ENCODE results near the gene MCAT.

Gene MCAT

GRCh38 chr22:43142880-43143562 lies at the start of gene MCAT:
Gene MCAT, minus strand, starts transcription at chr22:43143398. Its CDS starts 50 bp downstream, at chr22:43143348.
- Histone ChIP-seq H3K9ac (ENCODE audit: low read length) (peak within 1 kb of the TSS; percentile 94), H3K4me3 (ENCODE audit: low read length) (peak within 1 kb of the TSS; percentile 98), H3K27me3 (replicated peaks; ENCODE audit: control insufficient read depth, insufficient read depth, low read length) (no peaks in the 10 kb centered on the region), H3K9me3 (ENCODE audit: control insufficient read depth, low read length) (no peaks in the 10 kb centered on the region), H3K4me1 (ENCODE audit: control insufficient read depth, insufficient read depth, low read length) (peaks cover 5% of the 10 kb centered on the region), H3K36me3 (ENCODE audit: control insufficient read depth, insufficient read depth, low read length, severe bottlenecking) (peaks cover 23% of the 10 kb centered on the region)
- peak; percentile 89 for DNase-seq (ENCODE audit: low read depth)

GRCh38 chr22:43191831-43192230 lies 48.6 kb upstream of the MCAT start:
- DNase-seq (ENCODE audit: low read depth): no peak
- H3K36me3 ChIP-seq (ENCODE audit: control insufficient read depth, insufficient read depth, low read length, severe bottlenecking): no peaks in the 10 kb centered on the region
- H3K4me1 ChIP-seq (ENCODE audit: control insufficient read depth, insufficient read depth, low read length): peaks cover 5% of the 10 kb centered on the region
- H3K9me3 ChIP-seq (ENCODE audit: control insufficient read depth, low read length): no peaks in the 10 kb centered on the region
- no peak overlapping the region for H3K9ac ChIP-seq (ENCODE audit: low read length)
- H3K4me3 ChIP-seq (ENCODE audit: low read length): no peak overlapping the region
- H3K27me3 ChIP-seq (replicated peaks; ENCODE audit: control insufficient read depth, insufficient read depth, low read length): peaks cover 27% of the 10 kb centered on the region

GRCh38 chr22:43188829-43189545 lies 45.8 kb upstream of the MCAT start:
- no peak for DNase-seq (ENCODE audit: low read depth)
- peaks cover 14% of the 10 kb centered on the region for H3K27me3 ChIP-seq (replicated peaks; ENCODE audit: control insufficient read depth, insufficient read depth, low read length)
- H3K4me1 ChIP-seq (ENCODE audit: control insufficient read depth, insufficient read depth, low read length): peaks cover 17% of the 10 kb centered on the region
- H3K9ac ChIP-seq (ENCODE audit: low read length): no peak overlapping the region
- H3K9me3 ChIP-seq (ENCODE audit: control insufficient read depth, low read length): no peaks in the 10 kb centered on the region
- H3K4me3 ChIP-seq (ENCODE audit: low read length): no peak overlapping the region
- H3K36me3 ChIP-seq (ENCODE audit: control insufficient read depth, insufficient read depth, low read length, severe bottlenecking): no peaks in the 10 kb centered on the region

GRCh38 chr22:43187171-43188099 lies 44.2 kb upstream of the MCAT start:
- Histone ChIP-seq H3K4me1 (ENCODE audit: control insufficient read depth, insufficient read depth, low read length) (peaks cover 17% of the 10 kb centered on the region), H3K4me3 (ENCODE audit: low read length) (peak overlapping the region; percentile 80), H3K9me3 (ENCODE audit: control insufficient read depth, low read length) (no peaks in the 10 kb centered on the region), H3K27me3 (replicated peaks; ENCODE audit: control insufficient read depth, insufficient read depth, low read length) (peaks cover 14% of the 10 kb centered on the region), H3K9ac (ENCODE audit: low read length) (peak overlapping the region; percentile 80), H3K36me3 (ENCODE audit: control insufficient read depth, insufficient read depth, low read length, severe bottlenecking) (no peaks in the 10 kb centered on the region)
- DNase-seq (ENCODE audit: low read depth): peak; percentile 96

- Histone ChIP-seq H3K27me3 (replicated peaks; ENCODE audit: control insufficient read depth, insufficient read depth, low read length) (peaks cover 11% of the 10 kb centered on the region), H3K9me3 (ENCODE audit: control insufficient read depth, low read length) (no peaks in the 10 kb centered on the region), H3K36me3 (ENCODE audit: control insufficient read depth, insufficient read depth, low read length, severe bottlenecking) (no peaks in the 10 kb centered on the region), H3K9ac (ENCODE audit: low read length) (peak within 1 kb of the TSS; percentile 87), H3K4me1 (ENCODE audit: control insufficient read depth, insufficient read depth, low read length) (peaks cover 17% of the 10 kb centered on the region), H3K4me3 (ENCODE audit: low read length) (peak within 1 kb of the TSS; percentile 90)
- peak; percentile 83 for DNase-seq (ENCODE audit: low read depth)
These were observed 43.3 kb upstream of the MCAT start, which contains the start of gene TTLL12 for GRCh38 chr22:43186272-43187170. Gene TTLL12, minus strand, starts transcription at chr22:43187134. Its CDS starts 65 bp downstream, at chr22:43187069.

GRCh38 chr22:43185860-43186261 lies 42.7 kb upstream of the MCAT start:
- Histone ChIP-seq H3K36me3 (ENCODE audit: control insufficient read depth, insufficient read depth, low read length, severe bottlenecking) (no peaks in the 10 kb centered on the region), H3K9ac (ENCODE audit: low read length) (peak overlapping the region; percentile 87), H3K4me3 (ENCODE audit: low read length) (peak overlapping the region; percentile 90), H3K27me3 (replicated peaks; ENCODE audit: control insufficient read depth, insufficient read depth, low read length) (peaks cover 7% of the 10 kb centered on the region), H3K9me3 (ENCODE audit: control insufficient read depth, low read length) (no peaks in the 10 kb centered on the region), H3K4me1 (ENCODE audit: control insufficient read depth, insufficient read depth, low read length) (peaks cover 17% of the 10 kb centered on the region)
- peak; percentile 48 for DNase-seq (ENCODE audit: low read depth)

- no peaks in the 10 kb centered on the region for H3K27me3 ChIP-seq (replicated peaks; ENCODE audit: control insufficient read depth, insufficient read depth, low read length)
- DNase-seq (ENCODE audit: low read depth): peak; percentile 39
These were observed 40.5 kb upstream of the MCAT start for GRCh38 chr22:43183496-43184277.

GRCh38 chr22:43182726-43183125 lies 39.5 kb upstream of the MCAT start:
- Histone ChIP-seq H3K27me3 (replicated peaks; ENCODE audit: control insufficient read depth, insufficient read depth, low read length) (no peaks in the 10 kb centered on the region), H3K4me3 (ENCODE audit: low read length) (no peak overlapping the region), H3K9me3 (ENCODE audit: control insufficient read depth, low read length) (no peaks in the 10 kb centered on the region), H3K36me3 (ENCODE audit: control insufficient read depth, insufficient read depth, low read length, severe bottlenecking) (peaks cover 16% of the 10 kb centered on the region), H3K9ac (ENCODE audit: low read length) (no peak overlapping the region), H3K4me1 (ENCODE audit: control insufficient read depth, insufficient read depth, low read length) (peaks cover 12% of the 10 kb centered on the region)
- no peak for DNase-seq (ENCODE audit: low read depth)

More at GRCh38 chr22:43183496-43184277, 40.5 kb upstream of the MCAT start:
- no peak overlapping the region for H3K4me3 ChIP-seq (ENCODE audit: low read length)
- no peaks in the 10 kb centered on the region for H3K9me3 ChIP-seq (ENCODE audit: control insufficient read depth, low read length)
- H3K36me3 ChIP-seq (ENCODE audit: control insufficient read depth, insufficient read depth, low read length, severe bottlenecking): peaks cover 13% of the 10 kb centered on the region
- peaks cover 17% of the 10 kb centered on the region for H3K4me1 ChIP-seq (ENCODE audit: control insufficient read depth, insufficient read depth, low read length)
- H3K9ac ChIP-seq (ENCODE audit: low read length): no peak overlapping the region

- Histone ChIP-seq H3K4me1 (ENCODE audit: control insufficient read depth, insufficient read depth, low read length) (peaks cover 12% of the 10 kb centered on the region), H3K27me3 (replicated peaks; ENCODE audit: control insufficient read depth, insufficient read depth, low read length) (no peaks in the 10 kb centered on the region), H3K4me3 (ENCODE audit: low read length) (no peak overlapping the region), H3K9ac (ENCODE audit: low read length) (no peak overlapping the region), H3K36me3 (ENCODE audit: control insufficient read depth, insufficient read depth, low read length, severe bottlenecking) (peaks cover 16% of the 10 kb centered on the region), H3K9me3 (ENCODE audit: control insufficient read depth, low read length) (no peaks in the 10 kb centered on the region)
- DNase-seq (ENCODE audit: low read depth): no peak
These were observed 38.9 kb upstream of the MCAT start for GRCh38 chr22:43182118-43182517.
